Right renal pelvis (tissue), 4 donors: ENCODE data around the gene CD84. TPM values are rescaled to one million over a fixed set of nuclear protein-coding genes. Genes with fewer than 3 reads are reported as not detected.
"Not testable (repeated sequence)": the region's sequence is repeated elsewhere in the genome, so short reads cannot be mapped to it uniquely, and the experiment has no call there.

Source experiments
- DNase-seq, 4 donors: peaks; one replicate each; pipeline ENCODE4 v3.0.0-alpha.2; 2013; ENCODE audit warnings: low read depth in 4 of 4, low spot score in 3 of 4, missing footprints in 1 of 4
- polyA plus RNA-seq, 4 donors: library from polyadenylated mRNA; unstranded; fragments of 120-200 nt; gene quantifications; one replicate each; pipeline ENCODE4 v1.2.1, GENCODE V29; 2013; ENCODE audit not compliant: insufficient read length in 4 of 4

CD84 gene, protein sequence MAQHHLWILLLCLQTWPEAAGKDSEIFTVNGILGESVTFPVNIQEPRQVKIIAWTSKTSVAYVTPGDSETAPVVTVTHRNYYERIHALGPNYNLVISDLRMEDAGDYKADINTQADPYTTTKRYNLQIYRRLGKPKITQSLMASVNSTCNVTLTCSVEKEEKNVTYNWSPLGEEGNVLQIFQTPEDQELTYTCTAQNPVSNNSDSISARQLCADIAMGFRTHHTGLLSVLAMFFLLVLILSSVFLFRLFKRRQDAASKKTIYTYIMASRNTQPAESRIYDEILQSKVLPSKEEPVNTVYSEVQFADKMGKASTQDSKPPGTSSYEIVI
- 1 to 10 TPM in 2 of 4 donors, under 1 TPM in 2; 0.70 to 1.6 (median 1.0) TPM for polyA plus RNA-seq

DNA sequence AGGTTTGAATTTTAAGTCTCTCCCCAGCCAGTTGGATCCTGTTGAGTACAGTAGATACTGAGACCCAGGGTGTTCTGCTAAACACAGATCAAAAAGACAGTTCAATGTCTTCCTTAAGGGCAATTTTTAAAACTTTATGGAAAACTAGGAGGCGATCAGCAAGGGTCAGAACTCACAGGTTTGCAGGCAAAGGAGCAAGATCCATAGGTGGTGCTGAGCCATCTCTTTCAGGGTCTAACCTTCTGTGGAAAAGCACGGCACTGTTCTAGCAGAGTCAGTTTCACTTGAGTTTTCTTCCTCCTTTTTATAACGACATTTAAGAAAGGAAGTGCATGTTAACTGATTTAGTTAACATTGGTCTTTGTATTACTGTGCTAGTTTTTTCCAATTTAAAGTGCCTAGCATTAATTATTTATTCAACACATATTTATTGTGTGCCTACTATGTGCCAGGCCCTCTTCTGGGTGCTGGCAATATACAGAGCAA lies at the start of gene CD84:
CD84 (minus strand) TSS at position 281 of the 486 bp plus-strand sequence; CDS start at position 222, 59 bp downstream.
- no peak for DNase-seq

DNA sequence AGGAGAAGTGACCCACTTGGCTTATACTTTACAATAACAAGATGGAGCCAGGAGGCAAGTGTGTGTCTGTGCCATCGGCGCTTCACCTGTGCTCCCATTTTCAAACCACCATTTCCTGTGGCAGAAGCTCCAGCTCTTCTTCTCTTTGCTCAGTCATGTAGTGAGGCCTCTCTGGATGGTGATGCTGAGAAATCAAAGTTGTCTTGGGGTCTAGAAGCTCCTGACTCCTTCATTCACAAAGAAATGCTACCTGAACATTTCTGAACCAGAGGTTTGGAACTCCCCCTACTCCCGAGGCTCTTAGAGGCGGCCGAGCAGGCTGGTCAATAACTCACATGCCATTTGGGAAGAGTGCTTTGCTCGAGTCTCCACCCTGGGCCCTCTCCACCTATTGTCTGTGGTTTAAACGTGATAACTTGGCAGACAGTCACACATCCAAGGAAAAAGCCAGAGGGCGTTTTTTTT lies 49.5 kb upstream of the CD84 start:
- DNase-seq: no peak

- not testable (repeated sequence) for DNase-seq
Measured at GRCh38 chr1:160627677-160628289, 48.5 kb upstream of the CD84 start.

GRCh38 chr1:160626509-160627342 lies 47.4 kb upstream of the CD84 start:
- DNase-seq: no peak

- no peak for DNase-seq
Measured at GRCh38 chr1:160625725-160626498, 46.6 kb upstream of the CD84 start.

DNA sequence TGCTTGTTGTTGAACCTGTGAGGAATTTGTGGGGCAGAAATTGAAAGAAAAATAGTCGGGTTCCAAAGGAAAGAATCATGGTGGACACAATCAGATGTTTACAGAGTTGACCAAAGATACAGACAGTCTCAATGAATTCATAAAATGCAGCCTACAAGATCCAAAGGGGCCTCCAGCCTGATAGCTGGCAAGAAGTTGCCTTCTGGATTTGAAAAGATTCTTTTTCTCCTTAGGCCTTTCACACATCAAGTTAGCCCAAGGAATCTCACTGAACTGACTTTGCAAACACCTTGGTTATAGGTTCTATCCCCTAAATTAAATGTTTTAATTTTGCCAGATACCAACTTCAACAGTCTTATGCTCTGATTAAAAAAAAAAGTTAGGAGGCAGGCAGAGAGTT lies 46.0 kb upstream of the CD84 start:
- DNase-seq: no peak

DNA sequence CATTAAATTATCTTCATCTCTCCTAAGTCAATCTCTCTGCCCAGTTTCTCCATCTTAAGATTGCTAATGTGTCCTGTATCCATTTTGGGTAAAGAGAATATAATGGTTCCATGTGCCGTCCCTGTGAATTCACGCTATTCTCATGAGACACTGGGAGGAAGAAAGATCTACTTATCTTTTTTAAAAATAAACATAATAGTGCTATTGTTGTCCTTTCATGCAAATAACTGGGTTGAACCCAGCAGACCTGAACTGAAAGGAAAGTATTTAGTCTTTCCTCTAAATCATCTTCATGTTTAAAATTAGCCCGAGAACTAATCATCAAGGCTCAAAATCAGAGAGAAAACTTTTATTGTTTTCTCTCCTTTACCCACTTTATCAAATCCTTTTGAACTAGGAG lies 45.2 kb upstream of the CD84 start:
- DNase-seq: no peak

DNA sequence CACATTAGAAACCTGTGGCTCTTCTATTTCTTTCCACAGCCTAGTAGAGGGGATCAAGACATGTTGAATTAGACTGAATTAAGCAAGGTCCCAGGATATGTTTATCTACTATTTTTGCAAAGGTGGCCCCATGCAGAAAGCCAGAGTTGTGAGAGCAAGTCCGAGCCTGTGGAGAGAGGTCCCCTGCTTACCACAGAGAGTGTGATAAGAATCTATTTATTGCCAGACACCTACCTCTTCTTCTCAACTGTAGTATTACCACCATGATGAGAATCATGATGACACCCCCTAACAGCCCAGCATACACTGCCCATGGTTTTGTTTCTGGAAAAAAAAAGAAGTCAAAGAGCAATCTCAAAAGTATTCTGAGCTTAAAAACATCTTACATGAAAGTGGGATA lies 44.6 kb upstream of the CD84 start:
- no peak for DNase-seq

- no peak for DNase-seq
Measured at GRCh38 chr1:160623227-160623633, 43.9 kb upstream of the CD84 start.

- DNase-seq: no peak
Measured at GRCh38 chr1:160622501-160623226, 43.4 kb upstream of the CD84 start.

GRCh38 chr1:160621633-160622413 lies 42.5 kb upstream of the CD84 start:
- DNase-seq: no peak

- no peak for DNase-seq
Measured at GRCh38 chr1:160620942-160621632, 41.8 kb upstream of the CD84 start.

GRCh38 chr1:160619742-160620277 lies 40.5 kb upstream of the CD84 start:
- DNase-seq: no peak

- no peak for DNase-seq
Measured at GRCh38 chr1:160618763-160619274, 39.5 kb upstream of the CD84 start.

DNA sequence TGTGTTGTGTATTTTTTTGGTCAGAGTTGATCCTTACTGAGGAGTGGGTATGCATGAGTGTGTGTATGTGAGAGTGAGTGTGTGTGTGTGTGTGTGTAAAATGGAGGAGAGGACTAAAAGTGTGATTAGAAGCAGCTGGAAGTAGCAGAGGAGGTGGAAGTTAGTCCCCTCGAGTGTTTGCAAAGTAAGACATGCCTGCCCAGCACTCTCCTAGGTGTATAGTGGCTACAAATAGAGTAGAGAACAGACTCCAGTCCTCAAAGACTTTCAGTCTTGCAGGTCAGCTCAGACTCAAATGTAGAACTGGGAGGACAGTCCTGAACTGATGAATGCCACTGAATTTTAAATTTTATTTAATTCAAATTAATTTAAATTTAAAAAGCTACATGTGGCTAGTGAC lies 39.0 kb upstream of the CD84 start:
- no peak for DNase-seq

DNA sequence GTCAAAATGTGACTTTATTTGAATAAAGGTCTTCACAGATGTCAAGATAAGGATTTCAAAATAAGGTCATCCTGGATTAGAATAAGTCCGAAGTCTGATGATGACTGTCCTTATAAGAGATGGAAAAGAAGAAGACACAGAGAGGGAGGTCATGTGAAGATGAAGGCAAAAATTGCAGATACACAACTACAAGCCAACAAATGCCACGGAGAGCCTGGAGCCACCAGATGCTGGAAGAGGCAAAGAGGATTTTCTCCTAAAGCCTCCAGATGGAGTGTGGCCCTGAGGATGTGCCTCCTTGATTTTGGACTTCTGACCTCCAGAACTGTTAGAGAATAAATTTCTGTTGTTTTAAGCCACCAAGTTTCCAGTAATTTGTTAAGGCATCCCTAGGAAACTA lies 36.4 kb upstream of the CD84 start:
- DNase-seq: no peak

DNA sequence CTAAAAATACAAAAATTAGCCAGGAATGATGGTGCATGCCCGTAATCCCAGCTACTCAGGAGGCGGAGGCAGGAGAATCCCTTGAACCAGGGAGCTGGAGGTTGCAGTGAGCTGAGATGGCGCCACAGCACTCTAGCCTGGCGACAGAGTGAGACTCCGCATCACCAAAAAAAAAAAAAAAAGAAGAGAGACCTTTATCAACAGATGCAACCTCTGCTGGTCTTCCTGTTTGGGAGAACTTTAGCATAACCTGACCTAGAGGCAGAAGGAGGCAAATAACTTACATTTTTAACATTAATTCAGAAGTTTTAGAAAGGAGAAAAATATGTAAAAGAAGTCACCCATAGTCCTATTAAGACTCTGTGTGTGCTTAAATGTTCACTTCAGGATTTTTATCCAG lies 35.1 kb upstream of the CD84 start:
- no peak for DNase-seq
